ENCODE results near the gene MRPS15.

The MRPS15 gene

DNA sequence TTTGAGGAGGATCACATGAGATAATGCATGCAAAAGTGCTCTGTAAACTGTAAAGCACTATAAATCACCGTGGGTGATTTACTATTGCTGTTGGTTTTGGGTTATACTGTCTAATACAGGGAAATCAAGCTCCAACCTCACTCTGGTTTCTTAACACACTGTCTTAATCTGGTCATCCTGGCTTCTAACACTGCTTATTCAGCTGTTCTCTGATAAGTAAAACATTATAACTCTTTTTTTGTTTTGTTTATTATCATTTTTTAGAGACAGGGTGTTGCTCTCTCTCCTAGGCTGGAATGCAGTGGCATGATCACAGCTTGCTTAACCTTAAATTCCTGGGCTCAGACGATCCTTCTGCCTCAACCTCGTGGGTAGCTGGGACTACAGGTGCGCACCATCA is 44.6 kb downstream of the MRPS15 start:
- Histone ChIP-seq H3K9me3 (ENCODE audit: control extremely low read depth in 1 of 5, control insufficient read depth in 4 of 5, insufficient read depth in 2 of 5, low read depth in 1 of 5, low read length in 4 of 5) (peaks cover 0 to 1% (median 0%) of the 10 kb centered on the region in 5 experiments), H3K36me3 (ENCODE audit: control insufficient read depth in 4 of 4, insufficient read depth in 4 of 4, low read length in 3 of 4) (peaks cover 0 to 6% (median 2%) of the 10 kb centered on the region in 4 experiments), H3K27me3 (replicated peaks in 2 of 5; ENCODE audit: control insufficient read depth in 4 of 5, insufficient read depth in 5 of 5, low read length in 4 of 5) (no peaks in the 10 kb centered on the region), H3K4me3 (ENCODE audit: control insufficient read depth in 1 of 7, extremely low read depth in 1 of 7, insufficient read depth in 4 of 7, low read depth in 2 of 7, low read length in 6 of 7) (no peak overlapping the region), H3K27ac (ENCODE audit: insufficient read depth in 1 of 2, low read depth in 1 of 2, low read length in 2 of 2, poor library complexity in 1 of 2, severe bottlenecking in 2 of 2) (no peak overlapping the region), H3K4me1 (ENCODE audit: control extremely low read depth in 1 of 4, control insufficient read depth in 4 of 4, insufficient read depth in 4 of 4, low read length in 3 of 4) (peaks cover 0 to 6% (median 5%) of the 10 kb centered on the region in 4 experiments)
- ChIA-PET CTCF (interaction anchor here (0.6 to 5.8 kb wide), 11 partner anchors 8 to 285 kb away, joined by 3 to 86 read pairs (median 4); no protein-coding TSS in a partner anchor), POLR2A (no interaction called here)
- no peak for DNase-seq
- WGBS (ENCODE audit: insufficient coverage), result 92% methylated on average over 4 of the region's 4 CpGs

DNA sequence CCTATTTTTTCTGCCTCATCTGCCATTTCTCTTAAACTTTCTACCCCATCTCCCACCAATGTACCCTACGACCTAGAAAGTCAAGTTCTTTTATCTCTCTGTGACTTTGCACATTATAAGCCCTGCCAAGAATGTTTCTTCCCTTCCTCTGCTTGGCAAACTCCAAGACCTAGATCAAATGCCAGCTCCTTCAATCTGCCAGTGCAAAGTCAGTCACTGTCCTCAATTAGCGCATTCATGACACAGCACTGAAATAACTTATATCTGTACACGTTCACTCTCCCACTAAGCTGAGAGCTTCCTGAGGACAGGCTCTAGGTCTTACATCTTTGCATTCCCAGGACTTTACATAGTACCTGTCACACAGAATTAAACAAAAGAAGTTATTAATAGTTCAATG is 45.0 kb downstream of the MRPS15 start:
- Histone ChIP-seq H3K4me3 (ENCODE audit: control insufficient read depth in 1 of 7, extremely low read depth in 1 of 7, insufficient read depth in 4 of 7, low read depth in 2 of 7, low read length in 6 of 7) (no peak overlapping the region), H3K9me3 (ENCODE audit: control extremely low read depth in 1 of 5, control insufficient read depth in 4 of 5, insufficient read depth in 2 of 5, low read depth in 1 of 5, low read length in 4 of 5) (peaks cover 0 to 4% (median 0%) of the 10 kb centered on the region in 5 experiments), H3K27me3 (replicated peaks in 2 of 5; ENCODE audit: control insufficient read depth in 4 of 5, insufficient read depth in 5 of 5, low read length in 4 of 5) (no peaks in the 10 kb centered on the region), H3K4me1 (ENCODE audit: control extremely low read depth in 1 of 4, control insufficient read depth in 4 of 4, insufficient read depth in 4 of 4, low read length in 3 of 4) (peaks cover 0 to 6% (median 5%) of the 10 kb centered on the region in 4 experiments), H3K36me3 (ENCODE audit: control insufficient read depth in 4 of 4, insufficient read depth in 4 of 4, low read length in 3 of 4) (peaks cover 0 to 6% (median 2%) of the 10 kb centered on the region in 4 experiments), H3K27ac (ENCODE audit: insufficient read depth in 1 of 2, low read depth in 1 of 2, low read length in 2 of 2, poor library complexity in 1 of 2, severe bottlenecking in 2 of 2) (no peak overlapping the region)
- 100% methylated on average over 1 of the region's 3 CpGs for WGBS (ENCODE audit: insufficient coverage)
- ChIA-PET POLR2A (no interaction called here), CTCF (interaction anchor here (0.6 to 5.8 kb wide), 9 partner anchors 8 to 284 kb away, joined by 3 to 86 read pairs (median 4); no protein-coding TSS in a partner anchor)
- DNase-seq, result no peak

DNA sequence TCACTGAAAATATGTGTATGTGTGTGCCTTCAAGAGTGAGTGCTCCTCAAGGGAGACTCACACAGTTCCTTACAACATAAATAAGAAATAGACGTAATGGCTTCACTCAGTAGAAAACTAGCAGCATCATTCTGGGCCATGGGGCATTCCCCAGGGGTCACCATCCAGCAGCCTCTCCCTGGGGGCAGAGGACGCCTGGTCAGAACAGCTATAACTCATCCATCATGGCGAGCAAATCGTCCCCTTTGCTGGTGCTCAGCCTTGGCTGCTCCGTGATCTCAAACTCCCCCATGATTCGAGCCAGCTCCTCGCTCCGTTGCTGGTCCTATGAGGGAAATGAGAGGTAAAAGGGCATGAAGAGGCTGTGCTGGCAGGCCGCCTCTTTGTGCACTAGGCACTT is 46.3 kb downstream of the MRPS15 start:
- POLR2A ChIA-PET, result no interaction called here
- CTCF ChIA-PET, result interaction anchor here (0.9 to 5.8 kb wide), 6 partner anchors 31 to 136 kb away, joined by 3 to 86 read pairs (median 3); no protein-coding TSS in a partner anchor
- WGBS (ENCODE audit: insufficient coverage), result 100% methylated on average over 2 of the region's 9 CpGs
- H3K36me3 ChIP-seq (ENCODE audit: control insufficient read depth in 4 of 4, insufficient read depth in 4 of 4, low read length in 3 of 4), result peaks cover 0 to 6% (median 2%) of the 10 kb centered on the region in 4 experiments
- H3K27ac ChIP-seq (ENCODE audit: insufficient read depth in 1 of 2, low read depth in 1 of 2, low read length in 2 of 2, poor library complexity in 1 of 2, severe bottlenecking in 2 of 2), result no peak overlapping the region
- H3K9me3 ChIP-seq (ENCODE audit: control extremely low read depth in 1 of 5, control insufficient read depth in 4 of 5, insufficient read depth in 2 of 5, low read depth in 1 of 5, low read length in 4 of 5), result peaks cover 0 to 4% (median 0%) of the 10 kb centered on the region in 5 experiments
- DNase-seq, result no peak
- no peaks in the 10 kb centered on the region for H3K27me3 ChIP-seq (replicated peaks in 2 of 5; ENCODE audit: control insufficient read depth in 4 of 5, insufficient read depth in 5 of 5, low read length in 4 of 5)
- H3K4me1 ChIP-seq (ENCODE audit: control extremely low read depth in 1 of 4, control insufficient read depth in 4 of 4, insufficient read depth in 4 of 4, low read length in 3 of 4), result peaks cover 0 to 6% (median 5%) of the 10 kb centered on the region in 4 experiments
- no peak overlapping the region for H3K4me3 ChIP-seq (ENCODE audit: control insufficient read depth in 1 of 7, extremely low read depth in 1 of 7, insufficient read depth in 4 of 7, low read depth in 2 of 7, low read length in 6 of 7)

DNA sequence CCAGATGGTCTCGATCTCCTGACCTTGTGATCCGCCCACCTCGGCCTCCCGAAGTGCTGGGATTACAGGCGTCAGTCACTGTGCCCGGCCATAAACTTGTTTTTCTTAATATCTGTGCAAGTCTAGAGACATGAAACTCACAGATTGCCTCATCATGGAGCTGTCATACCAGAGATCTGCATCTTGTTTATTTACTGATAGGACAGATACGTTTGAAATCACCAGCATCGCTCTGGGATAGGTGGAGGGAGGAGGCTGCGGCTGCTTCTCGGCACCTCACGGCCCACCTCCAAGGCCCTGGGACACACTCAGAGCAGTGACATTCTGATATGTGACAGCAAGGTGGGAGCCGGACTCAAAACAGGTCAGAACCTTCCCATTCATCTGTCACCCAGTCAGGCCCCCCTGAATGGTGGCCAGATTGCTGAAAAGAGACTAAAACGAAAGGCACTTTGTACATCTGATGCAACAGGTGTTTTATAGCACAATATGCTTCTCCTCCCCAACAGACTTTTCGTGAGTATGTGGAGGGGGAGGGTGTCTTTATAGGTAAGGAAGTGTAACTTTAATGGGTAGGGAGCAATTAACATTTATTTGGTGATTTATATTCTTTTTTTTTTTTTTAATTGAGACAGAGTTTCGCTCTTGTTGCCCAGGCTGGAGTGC is 48.4 kb downstream of the MRPS15 start:
- DNase-seq, result no peak
- H3K4me3 ChIP-seq (ENCODE audit: control insufficient read depth in 1 of 7, extremely low read depth in 1 of 7, insufficient read depth in 4 of 7, low read depth in 2 of 7, low read length in 6 of 7), result no peak overlapping the region
- 100% methylated on average over 13 of the region's 15 CpGs for WGBS (ENCODE audit: insufficient coverage)
- POLR2A ChIA-PET, result no interaction called here
- peaks cover 4 to 11% (median 6%) of the 10 kb centered on the region in 4 experiments for H3K4me1 ChIP-seq (ENCODE audit: control extremely low read depth in 1 of 4, control insufficient read depth in 4 of 4, insufficient read depth in 4 of 4, low read length in 3 of 4)
- no peak overlapping the region for H3K27ac ChIP-seq (ENCODE audit: insufficient read depth in 1 of 2, low read depth in 1 of 2, low read length in 2 of 2, poor library complexity in 1 of 2, severe bottlenecking in 2 of 2)
- H3K36me3 ChIP-seq (ENCODE audit: control insufficient read depth in 4 of 4, insufficient read depth in 4 of 4, low read length in 3 of 4), result no peaks in the 10 kb centered on the region
- H3K27me3 ChIP-seq (replicated peaks in 2 of 5; ENCODE audit: control insufficient read depth in 4 of 5, insufficient read depth in 5 of 5, low read length in 4 of 5), result no peaks in the 10 kb centered on the region
- CTCF ChIA-PET, result interaction anchor here (0.7 to 5.8 kb wide), 2 partner anchors 49 to 72 kb away, joined by 3 to 86 read pairs; no protein-coding TSS in a partner anchor
- peaks cover 0 to 4% (median 0%) of the 10 kb centered on the region in 5 experiments for H3K9me3 ChIP-seq (ENCODE audit: control extremely low read depth in 1 of 5, control insufficient read depth in 4 of 5, insufficient read depth in 2 of 5, low read depth in 1 of 5, low read length in 4 of 5)

DNA sequence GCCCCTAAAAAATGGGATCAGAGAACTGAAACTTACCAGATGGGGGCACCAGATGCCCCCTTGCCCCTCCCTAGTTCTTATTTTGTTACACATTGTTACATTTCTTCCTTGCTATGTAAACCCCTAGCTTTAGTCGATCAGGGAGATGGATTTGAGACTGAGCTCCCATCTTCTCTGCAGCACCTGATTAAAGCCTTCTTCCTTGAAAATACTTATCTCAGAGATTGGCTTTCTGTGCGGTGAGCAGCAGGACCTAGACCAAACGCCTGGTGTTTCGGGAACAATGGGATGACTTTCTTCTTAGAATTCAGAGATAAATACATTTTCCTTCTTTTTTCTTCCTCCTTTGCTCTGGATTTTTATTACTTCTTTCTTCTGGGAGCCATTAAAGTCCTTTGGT is 49.8 kb downstream of the MRPS15 start:
- Histone ChIP-seq H3K27me3 (replicated peaks in 2 of 5; ENCODE audit: control insufficient read depth in 4 of 5, insufficient read depth in 5 of 5, low read length in 4 of 5) (no peaks in the 10 kb centered on the region), H3K36me3 (ENCODE audit: control insufficient read depth in 4 of 4, insufficient read depth in 4 of 4, low read length in 3 of 4) (peaks cover 0 to 2% (median 0%) of the 10 kb centered on the region in 4 experiments), H3K9me3 (ENCODE audit: control extremely low read depth in 1 of 5, control insufficient read depth in 4 of 5, insufficient read depth in 2 of 5, low read depth in 1 of 5, low read length in 4 of 5) (peaks cover 0 to 4% (median 0%) of the 10 kb centered on the region in 5 experiments), H3K4me1 (ENCODE audit: control extremely low read depth in 1 of 4, control insufficient read depth in 4 of 4, insufficient read depth in 4 of 4, low read length in 3 of 4) (peaks cover 0 to 6% (median 3%) of the 10 kb centered on the region in 4 experiments), H3K4me3 (ENCODE audit: control insufficient read depth in 1 of 7, extremely low read depth in 1 of 7, insufficient read depth in 4 of 7, low read depth in 2 of 7, low read length in 6 of 7) (no peak overlapping the region), H3K27ac (ENCODE audit: insufficient read depth in 1 of 2, low read depth in 1 of 2, low read length in 2 of 2, poor library complexity in 1 of 2, severe bottlenecking in 2 of 2) (no peak overlapping the region)
- ChIA-PET POLR2A (no interaction called here), CTCF (interaction anchor here (1.2 to 4.1 kb wide), 4 partner anchors 30 to 72 kb away, joined by 3 to 23 read pairs (median 6); no protein-coding TSS in a partner anchor)
- no peak for DNase-seq
- 89% methylated on average over 3 of the region's 4 CpGs for WGBS (ENCODE audit: insufficient coverage)

DNA sequence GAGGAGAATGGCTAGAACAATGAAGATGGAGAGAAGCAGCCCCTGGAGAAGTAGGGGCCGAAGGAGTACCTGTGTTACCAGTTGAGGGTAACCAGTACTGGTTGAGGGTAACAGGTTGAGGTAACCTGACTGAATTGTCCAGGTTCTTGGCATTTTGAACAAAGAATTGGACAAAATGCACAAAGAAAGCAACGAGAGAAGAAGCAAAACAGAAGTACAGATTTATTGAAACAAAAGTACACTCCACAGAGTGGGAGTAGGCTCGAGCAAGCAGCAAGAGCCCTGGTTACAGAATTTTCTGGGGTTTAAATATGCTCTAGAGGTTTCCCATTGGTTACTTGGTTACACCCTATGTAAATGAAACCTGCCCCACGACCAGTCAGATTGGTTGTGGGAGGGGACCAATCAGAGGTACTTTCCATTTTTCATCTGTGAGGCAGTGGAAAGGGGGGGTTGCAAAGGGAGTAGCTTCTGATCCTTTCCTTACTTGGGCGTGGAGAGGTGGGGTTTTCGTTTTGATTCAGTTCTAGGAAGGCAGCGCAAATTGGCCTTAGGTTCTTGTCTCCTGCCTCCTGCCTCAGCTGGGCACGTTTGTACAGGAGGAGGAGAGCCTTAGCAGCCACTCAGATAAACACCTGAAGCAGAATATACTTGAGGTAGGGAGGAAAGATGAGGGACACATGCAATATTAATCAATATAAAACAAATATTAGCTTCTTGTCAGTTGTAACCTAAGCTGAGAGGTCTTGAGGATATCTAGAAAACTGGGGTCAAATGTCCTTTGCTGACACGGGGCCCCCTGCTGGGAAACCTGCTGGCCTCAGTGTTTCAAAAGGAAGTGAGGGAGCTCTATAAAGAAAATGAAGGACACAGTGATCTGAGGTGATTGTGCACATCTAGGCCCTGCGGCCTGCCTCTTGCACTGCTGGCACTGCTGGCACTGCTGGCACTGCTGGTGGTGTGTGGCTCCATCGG is 52.2 kb downstream of the MRPS15 start:
- Histone ChIP-seq H3K36me3 (ENCODE audit: control insufficient read depth in 4 of 4, insufficient read depth in 4 of 4, low read length in 3 of 4) (peaks cover 0 to 5% (median 2%) of the 10 kb centered on the region in 4 experiments), H3K4me1 (ENCODE audit: control extremely low read depth in 1 of 4, control insufficient read depth in 4 of 4, insufficient read depth in 4 of 4, low read length in 3 of 4) (peaks cover 0 to 6% (median 3%) of the 10 kb centered on the region in 4 experiments), H3K4me3 (ENCODE audit: control insufficient read depth in 1 of 7, extremely low read depth in 1 of 7, insufficient read depth in 4 of 7, low read depth in 2 of 7, low read length in 6 of 7) (peak overlapping the region in 1 of 7 experiments; percentile 4), H3K9me3 (ENCODE audit: control extremely low read depth in 1 of 5, control insufficient read depth in 4 of 5, insufficient read depth in 2 of 5, low read depth in 1 of 5, low read length in 4 of 5) (peaks cover 0 to 4% (median 0%) of the 10 kb centered on the region in 5 experiments), H3K27me3 (replicated peaks in 2 of 5; ENCODE audit: control insufficient read depth in 4 of 5, insufficient read depth in 5 of 5, low read length in 4 of 5) (no peaks in the 10 kb centered on the region), H3K27ac (ENCODE audit: insufficient read depth in 1 of 2, low read depth in 1 of 2, low read length in 2 of 2, poor library complexity in 1 of 2, severe bottlenecking in 2 of 2) (no peak overlapping the region)
- ChIA-PET CTCF (interaction anchor here (0.6 to 4.1 kb wide), 10 partner anchors 8 to 70 kb away, joined by 3 to 23 read pairs (median 5); no protein-coding TSS in a partner anchor), POLR2A (interaction anchor here (0.7 kb wide), 1 partner anchor 47 kb away, joined by 4 read pairs; no protein-coding TSS in a partner anchor)
- DNase-seq, result peak; percentile 47 to 86 (median 78)
- WGBS (ENCODE audit: insufficient coverage), result 93% methylated on average over 4 of the region's 11 CpGs
